Measurements from ENCODE around the gene TSPAN14.

- TF ChIP-seq CTCF (IDR thresholded peaks at IDR 0.05) (no peak), POLR2A (IDR thresholded peaks at IDR 0.05) (no peak)
Measured at GRCh38 chr10:80444124-80444523, 10.0 kb upstream of the TSPAN14 start.

Measured in adrenal gland (tissue), 5 donors.